Activated T-cell treated with anti-CD3 and anti-CD28 coated beads for 24 hours (primary cell): Measurements from ENCODE around the gene ATXN7L1.

Source experiments
- DNase-seq: peaks from one replicate; pipeline ENCODE4 v3.0.0-alpha.2; 2020; ENCODE audit warnings: low read depth

Gene ATXN7L1

DNA sequence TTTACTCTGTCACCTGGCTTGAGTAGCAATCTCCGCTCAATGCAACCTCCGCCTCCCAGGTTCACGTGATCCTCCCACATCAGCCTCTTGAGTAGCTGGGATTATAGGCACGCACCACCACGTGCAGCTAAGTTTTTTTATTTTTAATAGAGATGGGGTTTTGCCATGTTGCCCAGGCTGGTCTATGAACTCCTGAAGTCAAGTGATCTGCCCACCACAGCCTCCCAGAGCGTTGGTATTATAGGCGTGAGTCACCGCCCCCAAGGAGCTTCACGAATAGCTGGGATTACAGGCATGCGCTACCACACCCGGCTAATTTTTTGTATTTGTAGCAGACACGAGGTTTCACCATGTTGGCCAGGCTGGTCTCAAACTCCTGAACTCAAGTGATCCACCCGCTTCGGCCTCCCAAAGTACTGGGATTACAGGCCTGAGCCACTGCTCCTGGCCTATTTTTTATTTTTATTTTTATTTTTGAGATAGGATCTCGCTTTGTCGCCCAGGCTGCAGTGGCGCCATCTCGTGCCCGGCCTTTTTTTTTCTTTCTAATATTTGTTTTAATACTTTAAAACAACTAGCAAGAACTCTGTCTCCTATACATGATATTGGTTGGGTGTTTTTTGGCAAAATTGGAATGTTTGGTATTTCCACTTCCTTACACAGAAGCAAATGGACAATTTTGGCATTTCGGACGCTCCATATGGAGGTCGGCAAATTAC lies 296.2 kb downstream of the ATXN7L1 start:
- DNase-seq, result no peak

- DNase-seq, result no peak
Measured at GRCh38 chr7:105578496-105578895, 297.9 kb downstream of the ATXN7L1 start.

DNA sequence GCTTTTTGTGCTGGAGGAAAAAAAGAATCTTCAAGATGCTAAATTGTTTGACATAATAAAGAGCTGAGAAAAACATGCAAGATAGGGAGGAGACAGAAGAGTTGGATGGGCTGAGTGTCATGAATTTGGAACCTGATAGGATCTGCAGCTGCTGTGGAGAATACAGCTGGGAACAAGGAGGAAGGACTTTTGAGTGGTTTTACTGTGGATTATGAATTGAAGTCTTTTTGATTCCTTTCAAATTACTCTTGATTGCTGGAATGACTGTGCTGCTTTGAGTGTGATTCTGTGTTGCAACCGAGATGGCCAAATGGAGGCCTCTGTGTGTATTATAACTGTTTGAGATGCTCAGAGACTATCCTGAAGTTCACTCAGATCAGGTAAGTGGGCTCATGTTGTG lies 299.1 kb downstream of the ATXN7L1 start:
- DNase-seq, result no peak

- DNase-seq, result no peak
Measured at GRCh38 chr7:105571891-105572290, 304.5 kb downstream of the ATXN7L1 start.

- DNase-seq, result no peak
Measured at GRCh38 chr7:105567821-105568220, 308.6 kb downstream of the ATXN7L1 start.

- DNase-seq, result no peak
Measured at GRCh38 chr7:105567024-105567423, 309.4 kb downstream of the ATXN7L1 start.

DNA sequence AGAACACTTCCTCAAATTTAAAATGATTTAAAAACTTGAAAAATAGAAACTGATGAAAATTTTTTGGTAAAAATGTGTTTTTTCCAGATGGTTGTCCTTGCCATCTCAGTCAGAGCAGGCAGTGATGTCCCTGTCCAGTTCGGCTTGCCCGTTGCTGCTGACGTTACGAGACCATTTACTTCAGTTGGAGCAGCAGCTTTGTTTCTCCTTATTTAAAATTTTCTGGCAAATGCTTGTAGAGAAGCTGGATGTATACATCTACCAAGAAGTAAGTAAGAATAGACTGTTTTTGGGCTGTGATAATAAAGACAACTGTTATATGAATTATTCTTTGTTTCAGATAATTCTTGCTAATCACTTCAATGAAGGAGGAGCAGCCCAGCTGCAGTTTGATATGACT lies 311.2 kb downstream of the ATXN7L1 start:
- DNase-seq, result no peak

GRCh38 chr7:105559926-105560325 lies 316.5 kb downstream of the ATXN7L1 start:
- DNase-seq, result no peak
